GM10248 (cell line): Measurements from ENCODE around the gene PPFIA3.

Experiments used
- CTCF ChIA-PET: fragments of 300-600 bp; sonication (Branson Sonifier 250); formaldehyde crosslinking; extraction: SDS; loops from one replicate; lab custom pipeline; 2021; ENCODE audit warnings: antibody characterized with exemption; lab: Yijun Ruan, JAX
- POLR2A ChIA-PET: fragments of 350-650 bp; sonication (Branson Sonifier 250); formaldehyde crosslinking; extraction: SDS; loops from one replicate; lab custom pipeline; 2020; ENCODE audit warnings: antibody characterized with exemption; lab: Yijun Ruan, JAX
- DNase-seq: peaks from one replicate; pipeline ENCODE4 v3.0.0; 2012; ENCODE audit errors: extremely low spot score
- CTCF ChIP-seq: IDR thresholded peaks from 2 replicates; pipeline ENCODE4 v1.5.1; 2012; ENCODE audit warnings: mild to moderate bottlenecking, low read depth; ENCODE audit errors: extremely low read depth, missing control alignments, control extremely low read depth

PPFIA3 gene

DNA sequence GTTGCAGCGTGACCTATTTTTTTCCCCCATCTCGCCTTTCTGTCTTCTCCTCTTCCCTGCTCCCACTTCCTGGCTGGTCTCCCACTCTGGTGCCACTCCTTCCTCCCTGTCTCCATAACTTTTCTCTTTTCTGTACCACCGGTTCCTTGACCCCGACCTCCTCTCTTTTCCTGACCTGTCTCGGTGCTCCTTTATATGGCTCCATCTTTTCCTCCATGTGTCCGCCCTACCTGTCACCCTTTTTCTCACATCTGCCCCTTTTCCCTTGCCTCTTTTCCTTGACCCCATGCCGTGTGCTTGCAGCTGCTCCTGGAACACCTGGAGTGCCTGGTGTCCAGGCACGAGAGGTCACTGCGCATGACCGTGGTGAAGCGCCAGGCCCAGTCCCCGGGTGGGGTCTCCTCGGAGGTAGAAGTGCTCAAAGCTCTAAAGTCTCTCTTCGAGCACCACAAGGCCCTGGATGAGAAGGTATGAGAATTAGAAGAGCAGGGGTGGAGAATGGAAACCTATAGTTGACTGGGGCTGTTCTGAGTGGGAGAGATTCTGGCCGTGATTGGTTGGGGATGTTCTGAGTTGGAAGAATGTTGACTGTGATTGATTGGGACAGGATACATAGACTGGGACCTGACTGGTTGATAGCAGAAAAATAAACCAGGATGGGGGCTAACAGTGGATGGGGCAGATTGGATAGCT is 9.3 kb downstream of the PPFIA3 start:
- ChIA-PET POLR2A (no interaction called here), CTCF (interaction anchor here (1.0 to 3.9 kb wide), 10 partner anchors 8 to 135 kb away, joined by 3 to 31 read pairs (median 6); partner anchors contain the start of genes GYS1, LIN7B and RUVBL2)
- no peak for TF ChIP-seq CTCF
- DNase-seq, result no peak

- TF ChIP-seq CTCF, result no peak
- CTCF ChIA-PET, result interaction anchor here (1.2 to 3.9 kb wide), 9 partner anchors 9 to 136 kb away, joined by 3 to 31 read pairs (median 8); partner anchors contain the start of genes GYS1, LIN7B and RUVBL2
- no peak for DNase-seq
- POLR2A ChIA-PET, result interaction anchor here (0.5 kb wide), 1 partner anchor 34 kb away, joined by 3 read pairs; no protein-coding TSS in a partner anchor
Observed at GRCh38 chr19:49129238-49129583, 9.9 kb downstream of the PPFIA3 start.

GRCh38 chr19:49130325-49130724 is 11.0 kb downstream of the PPFIA3 start:
- ChIA-PET CTCF (interaction anchor here (1.5 to 3.9 kb wide), 8 partner anchors 9 to 334 kb away, joined by 3 to 31 read pairs (median 7); no protein-coding TSS in a partner anchor), POLR2A (no interaction called here)
- TF ChIP-seq CTCF, result no peak
- no peak for DNase-seq

DNA sequence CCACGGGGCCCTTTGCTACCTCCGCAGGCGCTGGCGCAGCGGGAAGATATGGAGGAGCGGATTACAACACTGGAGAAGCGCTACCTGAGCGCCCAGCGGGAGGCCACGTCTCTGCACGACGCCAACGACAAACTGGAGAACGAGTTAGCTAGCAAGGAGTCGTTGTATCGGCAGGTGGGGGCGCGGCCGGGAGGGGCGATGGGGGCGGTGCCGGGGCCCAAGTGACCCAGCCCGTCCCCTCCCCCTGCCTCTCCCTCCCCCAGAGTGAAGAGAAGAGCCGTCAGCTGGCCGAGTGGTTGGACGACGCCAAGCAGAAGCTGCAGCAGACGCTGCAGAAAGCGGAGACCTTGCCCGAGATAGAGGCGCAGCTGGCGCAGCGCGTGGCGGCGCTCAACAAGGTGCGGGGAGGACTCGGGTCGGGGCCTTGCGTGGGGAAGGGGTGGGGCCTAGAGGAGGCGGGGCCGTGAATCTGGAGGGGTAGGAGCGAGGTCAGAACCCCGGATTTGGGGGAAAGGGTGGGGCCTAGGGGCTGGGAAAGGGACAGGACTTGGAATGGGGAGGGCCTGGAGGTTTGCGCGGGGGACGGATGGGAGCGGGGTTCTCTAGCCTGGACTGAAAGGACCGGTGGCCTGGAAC is 13.7 kb downstream of the PPFIA3 start:
- DNase-seq, result no peak
- ChIA-PET POLR2A (no interaction called here), CTCF (interaction anchor here (1.3 to 5.8 kb wide), 5 partner anchors 13 to 133 kb away, joined by 3 to 43 read pairs (median 10); partner anchors contain the start of gene LIN7B)
- no peak for TF ChIP-seq CTCF

DNA sequence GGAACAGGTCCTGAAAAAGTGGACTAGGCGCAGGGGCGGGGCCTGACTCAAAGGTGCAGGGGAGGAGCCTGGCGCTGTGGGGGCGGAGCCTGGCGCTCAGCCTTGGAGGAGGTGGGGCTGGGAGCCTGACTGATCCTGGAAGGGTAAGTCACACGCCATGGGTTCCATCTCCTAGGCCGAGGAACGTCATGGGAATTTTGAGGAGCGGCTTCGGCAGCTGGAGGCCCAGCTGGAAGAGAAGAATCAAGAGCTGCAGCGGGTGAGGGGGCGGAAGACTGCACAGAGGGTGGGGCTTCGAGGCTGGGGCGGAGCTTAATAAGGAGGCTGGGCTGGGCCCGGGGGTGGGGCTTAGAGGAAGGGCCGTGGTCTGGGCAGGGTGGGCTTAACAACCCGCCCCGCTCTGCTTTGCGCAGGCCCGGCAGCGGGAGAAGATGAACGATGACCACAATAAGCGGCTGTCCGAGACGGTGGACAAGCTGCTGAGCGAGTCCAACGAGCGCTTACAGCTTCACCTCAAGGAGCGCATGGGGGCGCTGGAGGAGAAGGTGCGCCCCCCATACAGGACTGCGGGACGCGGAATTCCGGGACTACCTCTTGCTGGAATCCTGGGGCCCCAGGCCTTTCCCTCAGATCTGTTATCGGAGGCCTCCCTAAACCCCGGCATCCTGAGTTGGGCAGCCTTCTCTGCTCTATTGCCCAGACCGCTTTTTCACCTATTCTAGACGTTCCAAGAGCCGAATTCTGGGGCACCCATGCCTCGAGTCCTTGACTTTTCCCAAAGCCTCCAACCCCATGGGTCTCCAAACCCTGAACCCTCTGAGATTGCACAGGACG is 14.5 kb downstream of the PPFIA3 start:
- CTCF ChIA-PET, result interaction anchor here (1.3 to 5.8 kb wide), 4 partner anchors 12 to 134 kb away, joined by 3 to 43 read pairs (median 14); partner anchors contain the start of gene LIN7B
- DNase-seq, result no peak
- TF ChIP-seq CTCF, result no peak
- POLR2A ChIA-PET, result no interaction called here

DNA sequence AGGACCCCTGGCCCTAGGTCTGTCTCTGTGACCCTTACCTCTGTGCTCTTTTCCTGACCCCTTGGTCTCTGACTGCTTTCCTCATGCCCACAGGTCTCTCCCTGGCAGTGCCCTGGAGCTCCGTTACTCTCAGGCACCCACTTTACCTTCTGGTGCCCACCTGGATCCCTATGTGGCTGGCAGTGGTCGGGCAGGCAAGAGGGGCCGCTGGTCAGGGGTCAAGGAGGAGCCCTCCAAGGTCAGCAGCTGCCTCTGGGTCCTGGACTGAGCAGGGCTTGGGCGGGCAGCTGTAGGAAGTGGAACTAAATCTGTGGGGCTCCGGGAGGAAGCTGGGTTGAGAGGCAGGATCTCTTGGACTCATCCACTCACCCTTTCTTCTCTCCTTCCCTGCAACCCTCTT is 16.3 kb downstream of the PPFIA3 start:
- no peak for TF ChIP-seq CTCF
- no peak for DNase-seq
- ChIA-PET CTCF (interaction anchor here (4.2 to 5.8 kb wide), 2 partner anchors 10 to 38 kb away, joined by 18 to 43 read pairs; no protein-coding TSS in a partner anchor), POLR2A (no interaction called here)
